Astrocyte of the cerebellum (primary cell): ENCODE results near the gene MS4A18.
"Not testable (repeated sequence)": the region's sequence is repeated elsewhere in the genome, so short reads cannot be mapped to it uniquely, and the experiment has no call there.

ENCODE experiments used
- DNase-seq: peaks from one replicate; pipeline ENCODE4 v3.0.0-alpha.2; 2011; ENCODE audit warnings: low read depth
- H3K4me3 ChIP-seq: 2 replicates; pipeline ENCODE4 v1.5.1; 2011; ENCODE audit warnings: mild to moderate bottlenecking, low read depth, low read length, moderate library complexity
- CTCF ChIP-seq: IDR thresholded peaks from 2 replicates; pipeline ENCODE4 v1.5.1; 2012; ENCODE audit warnings: low read length, low read depth, moderate library complexity, mild to moderate bottlenecking; ENCODE audit errors: missing control alignments
- in situ Hi-C: cut with HindIII; loops from 2 replicates; pipeline ENCODE4 v1.10.0; 2017; ENCODE audit warnings: low sequenced_read_pairs

MS4A18 gene

DNA sequence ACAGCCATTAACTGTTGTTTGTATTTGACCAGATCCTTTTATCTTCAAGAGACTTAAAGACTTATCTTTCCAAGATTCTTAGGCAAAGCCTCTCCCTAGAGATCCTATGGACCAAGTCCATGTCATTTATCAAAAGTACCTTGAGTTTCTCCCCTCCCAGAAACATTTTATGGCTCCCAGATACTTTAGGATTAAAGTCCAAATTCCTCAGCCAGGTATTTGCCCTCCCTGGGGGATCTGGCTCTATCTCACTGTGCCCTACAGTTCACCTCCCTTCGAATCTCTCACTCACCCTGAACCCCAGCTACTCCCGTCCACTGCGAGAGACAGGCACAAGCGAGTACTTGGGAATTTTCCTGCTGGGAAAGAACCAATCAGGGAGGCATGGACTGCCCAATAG is 13.2 kb upstream of the MS4A18 start:
- no peak for DNase-seq
- no peak overlapping the region for H3K4me3 ChIP-seq
- in situ Hi-C loops, result no loop called here
- no peak for TF ChIP-seq CTCF

- H3K4me3 ChIP-seq, DNase-seq, in situ Hi-C loops: not testable (repeated sequence)
Observed at GRCh38 chr11:60713423-60713822, 11.1 kb upstream of the MS4A18 start.

GRCh38 chr11:60717956-60718355 is 6.6 kb upstream of the MS4A18 start:
- in situ Hi-C loops, result no loop called here
- no peak for TF ChIP-seq CTCF
- H3K4me3 ChIP-seq, result no peak overlapping the region
- DNase-seq, result no peak

GRCh38 chr11:60718524-60719316 is 5.8 kb upstream of the MS4A18 start:
- DNase-seq, result no peak
- no peak for TF ChIP-seq CTCF
- no peak overlapping the region for H3K4me3 ChIP-seq
- in situ Hi-C loops, result no loop called here

- no peak for TF ChIP-seq CTCF
- H3K4me3 ChIP-seq, result no peak overlapping the region
- DNase-seq, result no peak
- in situ Hi-C loops, result no loop called here
Observed at GRCh38 chr11:60719391-60719790, 5.1 kb upstream of the MS4A18 start.

- in situ Hi-C loops, result no loop called here
- no peak for DNase-seq
Observed at GRCh38 chr11:60720460-60720859, 4.1 kb upstream of the MS4A18 start.

More at GRCh38 chr11:60720460-60720859, 4.1 kb upstream of the MS4A18 start:
- no peak for TF ChIP-seq CTCF
- no peak overlapping the region for H3K4me3 ChIP-seq
